Neural cell (in vitro differentiated cells): Measurements from ENCODE around the gene NCAM1. TPM values are rescaled to one million over a fixed set of nuclear protein-coding genes. Genes with fewer than 3 reads are reported as not detected.

Experiments used
- H2AFZ ChIP-seq: fragments of 200-600, 300-800 bp; sonication (generic), shearing (Covaris generic); 2 replicates; pipeline ENCODE4 v1.6.0; 2014; ENCODE audit warnings: low read depth, mild to moderate bottlenecking, antibody characterized with exemption, low read length, moderate library complexity
- H3F3A ChIP-seq: fragments of 200-600 bp; shearing (Covaris generic); 2 replicates; pipeline ENCODE4 v1.6.1; 2016; ENCODE audit warnings: mild to moderate bottlenecking, moderate library complexity, mixed read lengths, antibody characterized with exemption, low read length; ENCODE audit not compliant: insufficient read depth, poor library complexity, severe bottlenecking
- H3K27ac ChIP-seq: fragments of 200-600, 300-800 bp; sonication (generic), shearing (Covaris generic); 2 replicates; pipeline ENCODE4 v1.5.1; 2014; ENCODE audit warnings: mild to moderate bottlenecking, low read length, moderate library complexity
- H3K27me3 ChIP-seq: fragments of 300-800, 200-600 bp; sonication (generic), shearing (Covaris generic); 2 replicates; pipeline ENCODE4 v1.6.0; 2014; ENCODE audit warnings: mild to moderate bottlenecking, low read depth, low read length, moderate library complexity; ENCODE audit not compliant: insufficient read depth
- H3K36me3 ChIP-seq: fragments of 300-800, 200-600 bp; sonication (generic), shearing (Covaris generic); 2 replicates; pipeline ENCODE4 v1.5.1; 2014; ENCODE audit warnings: mild to moderate bottlenecking, antibody characterized with exemption, low read length, moderate library complexity; ENCODE audit not compliant: insufficient read depth
- H3K4me2 ChIP-seq: fragments of 300-800, 200-600 bp; sonication (generic), shearing (Covaris generic); 2 replicates; pipeline ENCODE4 v1.6.0; 2014; ENCODE audit warnings: mild to moderate bottlenecking, low read length
- H3K4me3 ChIP-seq: fragments of 300-800, 200-600 bp; sonication (generic), shearing (Covaris generic); 2 replicates; pipeline ENCODE4 v1.5.1; 2014; ENCODE audit warnings: mild to moderate bottlenecking, low read length, moderate library complexity
- H3K79me2 ChIP-seq: fragments of 200-600 bp; shearing (Covaris generic); replicated peaks from 2 replicates; pipeline ENCODE4 v1.6.0; 2014; ENCODE audit warnings: mild to moderate bottlenecking, low read length, moderate library complexity; ENCODE audit not compliant: insufficient read depth
- H3K9ac ChIP-seq: fragments of 300-800, 200-600 bp; sonication (generic), shearing (Covaris generic); 2 replicates; pipeline ENCODE4 v1.6.1; 2016; ENCODE audit warnings: mild to moderate bottlenecking, low read length, mixed read lengths
- H3K9me2 ChIP-seq: fragments of 200-600 bp; shearing (Covaris generic); 2 replicates; pipeline ENCODE4 v1.6.1; 2016; ENCODE audit warnings: mild to moderate bottlenecking, low read length, mixed read lengths; ENCODE audit not compliant: insufficient read depth
- H3K9me3 ChIP-seq: fragments of 200-600, 300-800 bp; sonication (generic), shearing (Covaris generic); 2 replicates; pipeline ENCODE4 v1.6.1; 2016; ENCODE audit warnings: mild to moderate bottlenecking, mixed run types, low read length, moderate library complexity, mixed read lengths
- H4K20me1 ChIP-seq: fragments of 200-600 bp; shearing (Covaris generic); 2 replicates; pipeline ENCODE4 v1.6.1; 2016; ENCODE audit warnings: mild to moderate bottlenecking, mixed run types; ENCODE audit not compliant: insufficient read depth
- CTCF ChIP-seq: fragments of 450-650 bp; IDR thresholded peaks from 2 replicates; pipeline ENCODE4 v1.5.1; 2014; ENCODE audit warnings: antibody characterized with exemption, mild to moderate bottlenecking, moderate library complexity; ENCODE audit not compliant: poor library complexity, severe bottlenecking
- EP300 ChIP-seq: fragments of 450-650 bp; conservative IDR thresholded peaks from 2 replicates; pipeline ENCODE4 v1.6.1; 2014; ENCODE audit warnings: antibody characterized with exemption, mild to moderate bottlenecking, moderate library complexity; ENCODE audit not compliant: poor library complexity, severe bottlenecking
- EZH2 ChIP-seq: fragments of 200-600, 300-800 bp; shearing (Covaris generic), sonication (generic); IDR thresholded peaks from 2 replicates; pipeline ENCODE4 v1.6.1; 2014; ENCODE audit warnings: antibody characterized with exemption, low read length, borderline replicate concordance, mild to moderate bottlenecking; ENCODE audit not compliant: insufficient read depth, poor library complexity, severe bottlenecking
- MXI1 ChIP-seq: fragments of 450-650 bp; conservative IDR thresholded peaks from 2 replicates; pipeline ENCODE4 v1.6.1; 2014; ENCODE audit warnings: antibody characterized with exemption, mild to moderate bottlenecking; ENCODE audit not compliant: poor library complexity, severe bottlenecking
- POLR2AphosphoS5 ChIP-seq: IDR thresholded peaks from 2 replicates; pipeline ENCODE4 v1.6.1; 2012
- RAD21 ChIP-seq: fragments of 450-650 bp; conservative IDR thresholded peaks from 2 replicates; pipeline ENCODE4 v1.6.1; 2014; ENCODE audit warnings: antibody characterized with exemption, mild to moderate bottlenecking, moderate library complexity
- SMC3 ChIP-seq: fragments of 450-650 bp; conservative IDR thresholded peaks from 2 replicates; pipeline ENCODE4 v1.6.1; 2014; ENCODE audit warnings: antibody characterized with exemption, mild to moderate bottlenecking, moderate library complexity; ENCODE audit not compliant: poor library complexity
- TAF1 ChIP-seq: IDR thresholded peaks from 2 replicates; pipeline ENCODE4 v1.6.1; 2012; ENCODE audit warnings: low read depth
- polyA plus RNA-seq: library from polyadenylated mRNA; depleted of rRNA; stranded (reverse); fragments of >200 nt; gene quantifications from 2 replicates; pipeline ENCODE4 v1.2.3, GENCODE V29; 2014
- TF ChIP-seq, protein P1 (sequence below): IDR thresholded peaks from 2 replicates; pipeline ENCODE4 v1.6.1; 2012; ENCODE audit warnings: borderline replicate concordance

The NCAM1 gene
- polyA plus RNA-seq, 1 donor from 2014 or later, result 120 TPM

GRCh38 chr11:112933970-112934369 is 27.2 kb upstream of the NCAM1 start:
- H3K4me3 ChIP-seq, result no peak overlapping the region
- no peak for TF ChIP-seq EP300
- no peak for TF ChIP-seq EZH2
- H3K9ac ChIP-seq, result no peak overlapping the region
- no peaks in the 10 kb centered on the region for H3K79me2 ChIP-seq
- H3F3A ChIP-seq, result no peaks in the 10 kb centered on the region
- H4K20me1 ChIP-seq, result no peaks in the 10 kb centered on the region
- no peaks in the 10 kb centered on the region for H3K9me3 ChIP-seq
- H3K9me2 ChIP-seq, result no peaks in the 10 kb centered on the region
- no peak overlapping the region for H2AFZ ChIP-seq
- no peaks in the 10 kb centered on the region for H3K36me3 ChIP-seq
- no peaks in the 10 kb centered on the region for H3K27me3 ChIP-seq
- H3K27ac ChIP-seq, result no peak overlapping the region
- no peak overlapping the region for H3K4me2 ChIP-seq

DNA sequence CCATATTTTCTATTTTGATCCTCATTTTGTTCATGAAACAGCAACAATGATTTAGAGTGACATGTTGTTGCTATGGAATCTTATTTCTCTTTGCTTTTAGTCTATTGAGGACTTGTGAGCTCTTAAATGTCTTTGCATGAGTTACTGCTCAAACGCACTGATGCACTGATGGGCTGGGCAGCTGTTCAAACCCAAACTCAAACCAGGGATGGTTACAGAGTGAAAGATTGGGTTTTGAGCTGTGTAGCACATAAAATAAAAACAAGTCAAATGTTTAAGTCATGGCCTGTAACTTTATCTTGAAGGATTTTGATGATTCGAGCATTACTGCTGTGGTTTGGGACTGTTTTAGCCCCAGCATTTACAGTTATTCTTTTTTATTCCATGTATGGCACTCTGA is 20.1 kb upstream of the NCAM1 start:
- no peaks in the 10 kb centered on the region for H4K20me1 ChIP-seq
- no peak overlapping the region for H3K27ac ChIP-seq
- H3K9me2 ChIP-seq, result no peaks in the 10 kb centered on the region
- H3F3A ChIP-seq, result no peaks in the 10 kb centered on the region
- no peaks in the 10 kb centered on the region for H3K36me3 ChIP-seq
- no peaks in the 10 kb centered on the region for H3K27me3 ChIP-seq
- H3K79me2 ChIP-seq, result no peaks in the 10 kb centered on the region
- H3K4me3 ChIP-seq, result no peak overlapping the region
- H3K4me2 ChIP-seq, result no peak overlapping the region
- H2AFZ ChIP-seq, result no peak overlapping the region
- TF ChIP-seq EZH2, result no peak
- TF ChIP-seq, protein P1, sequence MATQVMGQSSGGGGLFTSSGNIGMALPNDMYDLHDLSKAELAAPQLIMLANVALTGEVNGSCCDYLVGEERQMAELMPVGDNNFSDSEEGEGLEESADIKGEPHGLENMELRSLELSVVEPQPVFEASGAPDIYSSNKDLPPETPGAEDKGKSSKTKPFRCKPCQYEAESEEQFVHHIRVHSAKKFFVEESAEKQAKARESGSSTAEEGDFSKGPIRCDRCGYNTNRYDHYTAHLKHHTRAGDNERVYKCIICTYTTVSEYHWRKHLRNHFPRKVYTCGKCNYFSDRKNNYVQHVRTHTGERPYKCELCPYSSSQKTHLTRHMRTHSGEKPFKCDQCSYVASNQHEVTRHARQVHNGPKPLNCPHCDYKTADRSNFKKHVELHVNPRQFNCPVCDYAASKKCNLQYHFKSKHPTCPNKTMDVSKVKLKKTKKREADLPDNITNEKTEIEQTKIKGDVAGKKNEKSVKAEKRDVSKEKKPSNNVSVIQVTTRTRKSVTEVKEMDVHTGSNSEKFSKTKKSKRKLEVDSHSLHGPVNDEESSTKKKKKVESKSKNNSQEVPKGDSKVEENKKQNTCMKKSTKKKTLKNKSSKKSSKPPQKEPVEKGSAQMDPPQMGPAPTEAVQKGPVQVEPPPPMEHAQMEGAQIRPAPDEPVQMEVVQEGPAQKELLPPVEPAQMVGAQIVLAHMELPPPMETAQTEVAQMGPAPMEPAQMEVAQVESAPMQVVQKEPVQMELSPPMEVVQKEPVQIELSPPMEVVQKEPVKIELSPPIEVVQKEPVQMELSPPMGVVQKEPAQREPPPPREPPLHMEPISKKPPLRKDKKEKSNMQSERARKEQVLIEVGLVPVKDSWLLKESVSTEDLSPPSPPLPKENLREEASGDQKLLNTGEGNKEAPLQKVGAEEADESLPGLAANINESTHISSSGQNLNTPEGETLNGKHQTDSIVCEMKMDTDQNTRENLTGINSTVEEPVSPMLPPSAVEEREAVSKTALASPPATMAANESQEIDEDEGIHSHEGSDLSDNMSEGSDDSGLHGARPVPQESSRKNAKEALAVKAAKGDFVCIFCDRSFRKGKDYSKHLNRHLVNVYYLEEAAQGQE, result no peak
- TF ChIP-seq SMC3, result no peak
- TF ChIP-seq RAD21, result no peak
- TF ChIP-seq CTCF, result no peak
- no peak for TF ChIP-seq EP300
- TF ChIP-seq MXI1, result no peak
- no peak for TF ChIP-seq POLR2AphosphoS5
- no peak for TF ChIP-seq TAF1
- no peaks in the 10 kb centered on the region for H3K9me3 ChIP-seq
- H3K9ac ChIP-seq, result no peak overlapping the region
